Measurements from ENCODE around the gene GAPVD1.
"Not testable (repeated sequence)": the region's sequence is repeated elsewhere in the genome, so short reads cannot be mapped to it uniquely, and the experiment has no call there.

Gene GAPVD1

GRCh38 chr9:125375820-125376219 is 114.2 kb downstream of the GAPVD1 start:
- DNase-seq, result no peak

- no peak for DNase-seq
Measured at GRCh38 chr9:125376261-125377226, 114.9 kb downstream of the GAPVD1 start.

GRCh38 chr9:125377584-125378250 is 116.1 kb downstream of the GAPVD1 start:
- no peak for DNase-seq

GRCh38 chr9:125378778-125379177 is 117.2 kb downstream of the GAPVD1 start:
- DNase-seq, result no peak

GRCh38 chr9:125379208-125379607 is 117.6 kb downstream of the GAPVD1 start:
- DNase-seq, result no peak

- no peak for DNase-seq
Measured at GRCh38 chr9:125380406-125380805, 118.8 kb downstream of the GAPVD1 start.

- DNase-seq, result no peak
Measured at GRCh38 chr9:125387861-125388524, 126.4 kb downstream of the GAPVD1 start.

GRCh38 chr9:125388978-125389377 is 127.4 kb downstream of the GAPVD1 start:
- no peak for DNase-seq

- DNase-seq, result no peak
Measured at GRCh38 chr9:125391704-125392103, 130.1 kb downstream of the GAPVD1 start.

GRCh38 chr9:125393426-125393825 is 131.8 kb downstream of the GAPVD1 start:
- peak; percentile 40 for DNase-seq

GRCh38 chr9:125396799-125397198 is 135.2 kb downstream of the GAPVD1 start:
- no peak for DNase-seq

- no peak for DNase-seq
Measured at GRCh38 chr9:125397736-125398135, 136.1 kb downstream of the GAPVD1 start.

- DNase-seq, result no peak
Measured at GRCh38 chr9:125398243-125398642, 136.6 kb downstream of the GAPVD1 start.

GRCh38 chr9:125399165-125399564 is 137.5 kb downstream of the GAPVD1 start:
- DNase-seq, result no peak

GRCh38 chr9:125399666-125400065 is 138.0 kb downstream of the GAPVD1 start:
- DNase-seq, result no peak

- DNase-seq, result not testable (repeated sequence)
Measured at GRCh38 chr9:125400232-125400631, 138.6 kb downstream of the GAPVD1 start.

GRCh38 chr9:125400725-125401716 is 139.4 kb downstream of the GAPVD1 start:
- DNase-seq, result no peak

- DNase-seq, result no peak
Measured at GRCh38 chr9:125404733-125405132, 143.1 kb downstream of the GAPVD1 start.

GRCh38 chr9:125405938-125406809 is 144.5 kb downstream of the GAPVD1 start:
- DNase-seq, result no peak

GRCh38 chr9:125406810-125407087 is 145.1 kb downstream of the GAPVD1 start:
- DNase-seq, result no peak

GRCh38 chr9:125407432-125407973 is 145.9 kb downstream of the GAPVD1 start:
- DNase-seq, result no peak

All from fibroblast of upper back skin (primary cell).